K562 (cell line): ENCODE results near the gene MBOAT7. TPM values are rescaled to one million over a fixed set of nuclear protein-coding genes. Genes with fewer than 3 reads are reported as not detected.

Experiments used
- ATF1 ChIP-seq, 2 experiments: fragments of 450-650 bp in 1 of 2; IDR thresholded peaks; 2 replicates each; pipeline ENCODE4 v1.6.1; 2016; ENCODE audit warnings: missing compliant biosample characterization in 1 of 2, missing genetic modification characterization in 1 of 2
- CLOCK ChIP-seq: fragments of 250-450 bp; sonication (Bioruptor Pico); IDR thresholded peaks from 2 replicates; pipeline ENCODE4 v1.4.0; 2020; ENCODE audit warnings: mild to moderate bottlenecking, moderate library complexity, borderline replicate concordance
- ERF ChIP-seq: fragments of 450-650 bp; formaldehyde crosslinking; IDR thresholded peaks from 2 replicates; pipeline ENCODE4 v1.4.0; 2020; ENCODE audit warnings: mild to moderate bottlenecking, mixed read lengths
- HOMEZ ChIP-seq: fragments of 250-450 bp; sonication (Bioruptor Pico); IDR thresholded peaks from 2 replicates; pipeline ENCODE4 v1.4.0; 2020; ENCODE audit warnings: mild to moderate bottlenecking, moderate library complexity
- KDM2B ChIP-seq: fragments of 250-450 bp; sonication (Bioruptor Pico); IDR thresholded peaks from 2 replicates; pipeline ENCODE4 v1.8.0; 2021; ENCODE audit warnings: mild to moderate bottlenecking, moderate library complexity
- NCOR1 ChIP-seq: fragments of 450-650 bp; IDR thresholded peaks from 2 replicates; pipeline ENCODE4 v1.6.1; 2016; ENCODE audit warnings: mild to moderate bottlenecking, moderate library complexity
- NRF1 ChIP-seq, 2 experiments: fragments of 450-650 bp; IDR thresholded peaks in 1 of 2; conservative IDR thresholded peaks in 1 of 2; 2 replicates each; pipeline ENCODE4 v1.6.1; 2014; ENCODE audit warnings: mild to moderate bottlenecking in 2 of 2
- PCBP1 ChIP-seq: fragments of 200-400 bp; formaldehyde crosslinking; IDR thresholded peaks from 2 replicates; pipeline ENCODE4 v1.6.1; 2018; ENCODE audit warnings: mild to moderate bottlenecking, low read depth, low read length; ENCODE audit not compliant: poor library complexity, severe bottlenecking
- POLR2H ChIP-seq: IDR thresholded peaks from 2 replicates; pipeline ENCODE4 v1.6.1; 2016; ENCODE audit warnings: missing genetic modification characterization, low read depth, mild to moderate bottlenecking, control low read depth, missing compliant biosample characterization, moderate library complexity
- SIX5 ChIP-seq, 2 experiments: IDR thresholded peaks; 2 replicates each; pipeline ENCODE4 v1.6.1; 2011; ENCODE audit warnings: low read length in 2 of 2, borderline replicate concordance in 1 of 2, low read depth in 1 of 2, mild to moderate bottlenecking in 1 of 2, moderate library complexity in 1 of 2; ENCODE audit not compliant: insufficient read depth in 1 of 2
- SMARCB1 ChIP-seq: IDR thresholded peaks from 2 replicates; pipeline ENCODE4 v1.6.1; 2011; ENCODE audit warnings: improper control_type of control experiment, low read depth; ENCODE audit not compliant: insufficient read length
- ZNF282 ChIP-seq: sonication (generic); formaldehyde crosslinking; IDR thresholded peaks from 2 replicates; pipeline ENCODE4 v1.8.1; 2023; ENCODE audit warnings: missing genetic modification reagents
- polyA plus RNA-seq, 8 experiments: library from polyadenylated mRNA; depleted of rRNA in 4 of 8; stranded (reverse) in 5 of 8; unstranded in 3 of 8; fragments of >200 nt; fragmentation: Nextera tagmentation in 2 of 8; fragmentation: Illumina TruSeq in 1 of 8; extraction: Ambion mirVana in 2 of 8; extraction: Trizol in 1 of 8; gene quantifications; 2 replicates each; pipeline versions ENCODE4 v1.2.1 to v1.2.3, GENCODE V29; 2011 to 2014; ENCODE audit warnings: inconsistent platforms in 1 of 8, missing spikeins in 1 of 8
- total RNA-seq, 7 experiments: library from RNA; depleted of rRNA in 6 of 7; stranded (reverse); fragments of >200 nt in 6 of 7; fragmentation: Illumina TruSeq in 2 of 7; extraction: Trizol in 2 of 7; gene quantifications; 2 replicates each; pipeline versions ENCODE4 v1.2.1 to v1.2.3, GENCODE V29; 2011 to 2021; ENCODE audit warnings: low replicate concordance in 1 of 7
- TF ChIP-seq, protein P1 (sequence below): fragments of 250-450 bp; sonication (Bioruptor Pico); IDR thresholded peaks from 2 replicates; pipeline ENCODE4 v1.8.0; 2021; ENCODE audit warnings: moderate library complexity, mild to moderate bottlenecking, inconsistent platforms

The MBOAT7 gene
- total and polyA plus RNA-seq, 9 of the 15 experiments (the other 6 are each of a cell fraction or from before 2014, with no cell fraction given) = 1.4 to 153 (median 56.1) TPM

GRCh38 chr19:54159352-54160181 lies 29.8 kb downstream of the MBOAT7 start, which contains the start of gene LENG1 (continued):
- peak; percentile 98 for TF ChIP-seq NRF1 (conservative IDR thresholded peaks at IDR 0.05 in 1 of 2, IDR thresholded peaks at IDR 0.05 in 1 of 2)
- TF ChIP-seq ATF1 (CRISPR knock-in tag; IDR thresholded peaks at IDR 0.05) = 0 out of 2 replicates have a peak, but pooled peaks have one; percentile 38
- peak; percentile 96 for TF ChIP-seq ATF1 (tag; IDR thresholded peaks at IDR 0.05)
- TF ChIP-seq SIX5 (IDR thresholded peaks at IDR 0.05; ENCODE audit: borderline replicate concordance in 1 of 2, insufficient read depth in 1 of 2, low read depth in 1 of 2, low read length in 2 of 2) = no peak
- TF ChIP-seq, protein P1, sequence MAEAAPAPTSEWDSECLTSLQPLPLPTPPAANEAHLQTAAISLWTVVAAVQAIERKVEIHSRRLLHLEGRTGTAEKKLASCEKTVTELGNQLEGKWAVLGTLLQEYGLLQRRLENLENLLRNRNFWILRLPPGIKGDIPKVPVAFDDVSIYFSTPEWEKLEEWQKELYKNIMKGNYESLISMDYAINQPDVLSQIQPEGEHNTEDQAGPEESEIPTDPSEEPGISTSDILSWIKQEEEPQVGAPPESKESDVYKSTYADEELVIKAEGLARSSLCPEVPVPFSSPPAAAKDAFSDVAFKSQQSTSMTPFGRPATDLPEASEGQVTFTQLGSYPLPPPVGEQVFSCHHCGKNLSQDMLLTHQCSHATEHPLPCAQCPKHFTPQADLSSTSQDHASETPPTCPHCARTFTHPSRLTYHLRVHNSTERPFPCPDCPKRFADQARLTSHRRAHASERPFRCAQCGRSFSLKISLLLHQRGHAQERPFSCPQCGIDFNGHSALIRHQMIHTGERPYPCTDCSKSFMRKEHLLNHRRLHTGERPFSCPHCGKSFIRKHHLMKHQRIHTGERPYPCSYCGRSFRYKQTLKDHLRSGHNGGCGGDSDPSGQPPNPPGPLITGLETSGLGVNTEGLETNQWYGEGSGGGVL (CRISPR knock-in tag) = no peak
- TF ChIP-seq PCBP1 = peak; percentile 53
- peak; percentile 75 for TF ChIP-seq POLR2H (tag)
- peak; percentile 81; the same call in 1 of the 2 replicates for TF ChIP-seq ERF (CRISPR knock-in tag)
- no peak for TF ChIP-seq SMARCB1
- TF ChIP-seq KDM2B (CRISPR knock-in tag) = 0 out of 2 replicates have a peak, but pooled peaks have one; percentile 4
- no peak for TF ChIP-seq NCOR1
- no peak for TF ChIP-seq CLOCK (CRISPR knock-in tag)
- no peak for TF ChIP-seq HOMEZ (CRISPR knock-in tag)
- TF ChIP-seq ZNF282 (CRISPR knock-in tag) = no peak
